Measurements from ENCODE around the gene MAPT.

The MAPT gene

DNA sequence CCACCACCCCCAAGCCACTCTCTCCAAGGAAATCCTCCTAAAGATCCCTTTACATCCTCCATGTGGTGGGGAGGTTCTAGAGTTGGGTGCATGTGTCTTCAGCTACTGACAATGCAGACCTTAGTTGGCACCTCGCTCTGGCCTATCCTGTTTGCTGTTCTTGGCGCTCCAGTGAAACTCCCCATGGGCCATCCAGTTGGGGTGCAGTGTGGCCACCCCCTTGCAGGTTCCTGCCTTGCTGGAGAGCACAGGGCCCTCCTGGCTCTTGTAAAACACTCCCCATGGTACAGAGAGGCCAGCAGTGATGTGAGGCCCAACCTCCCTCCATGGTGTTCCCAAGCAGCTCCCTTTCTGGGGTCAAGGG lies 82.0 kb downstream of the MAPT start:
- DNase-seq, result no peak

DNA sequence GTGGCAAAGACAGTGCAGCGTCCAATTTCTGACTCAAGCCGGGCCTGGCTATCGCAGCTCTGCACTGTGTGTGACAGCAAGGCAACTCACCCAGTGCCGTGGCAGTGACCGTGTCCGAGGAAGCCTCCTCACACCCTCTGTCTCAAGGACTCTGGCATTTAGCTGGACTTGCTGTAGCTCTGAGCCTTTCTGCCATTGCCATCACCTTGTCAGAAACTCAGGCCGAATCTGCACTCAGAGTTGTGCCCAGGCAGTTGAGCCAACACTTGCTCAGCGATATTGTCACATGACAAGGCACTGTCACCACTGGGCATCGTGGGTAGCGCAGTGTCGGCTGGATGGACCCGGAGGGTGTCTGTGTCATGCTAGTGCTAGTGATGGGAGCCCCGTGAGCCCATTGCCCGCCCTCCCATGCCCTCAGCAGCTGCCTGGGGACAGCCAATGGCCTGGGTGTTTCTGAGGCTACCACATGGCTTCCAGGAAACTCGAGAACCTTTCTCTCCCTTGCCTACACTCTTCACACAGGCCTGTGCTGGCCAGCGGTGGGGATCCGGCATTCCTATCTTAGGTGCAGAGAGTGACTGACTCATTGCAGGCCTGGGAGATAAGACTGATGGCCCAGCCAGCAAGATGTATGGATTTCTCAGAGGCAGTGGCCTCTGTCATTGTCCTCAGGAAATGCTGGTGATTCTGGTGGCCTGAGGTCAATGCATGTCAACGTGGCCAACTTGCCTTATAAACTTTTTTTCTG lies 82.6 kb downstream of the MAPT start:
- DNase-seq, result no peak

DNA sequence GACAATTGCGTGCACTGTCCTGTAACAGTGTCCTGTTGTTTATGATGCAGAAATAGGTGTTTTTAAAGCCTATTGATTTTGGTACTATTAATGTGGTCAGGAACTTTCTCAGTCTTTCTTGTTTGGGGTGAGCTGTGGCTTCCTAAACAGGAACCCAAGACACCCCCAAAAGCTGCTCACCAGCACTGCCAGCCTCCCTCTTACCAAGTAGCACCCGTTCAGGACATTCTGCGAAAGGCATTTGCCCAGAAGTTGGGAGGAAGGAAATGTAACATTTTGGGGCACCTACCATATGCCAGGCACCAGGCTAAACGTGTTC lies 83.1 kb downstream of the MAPT start:
- no peak for DNase-seq

DNA sequence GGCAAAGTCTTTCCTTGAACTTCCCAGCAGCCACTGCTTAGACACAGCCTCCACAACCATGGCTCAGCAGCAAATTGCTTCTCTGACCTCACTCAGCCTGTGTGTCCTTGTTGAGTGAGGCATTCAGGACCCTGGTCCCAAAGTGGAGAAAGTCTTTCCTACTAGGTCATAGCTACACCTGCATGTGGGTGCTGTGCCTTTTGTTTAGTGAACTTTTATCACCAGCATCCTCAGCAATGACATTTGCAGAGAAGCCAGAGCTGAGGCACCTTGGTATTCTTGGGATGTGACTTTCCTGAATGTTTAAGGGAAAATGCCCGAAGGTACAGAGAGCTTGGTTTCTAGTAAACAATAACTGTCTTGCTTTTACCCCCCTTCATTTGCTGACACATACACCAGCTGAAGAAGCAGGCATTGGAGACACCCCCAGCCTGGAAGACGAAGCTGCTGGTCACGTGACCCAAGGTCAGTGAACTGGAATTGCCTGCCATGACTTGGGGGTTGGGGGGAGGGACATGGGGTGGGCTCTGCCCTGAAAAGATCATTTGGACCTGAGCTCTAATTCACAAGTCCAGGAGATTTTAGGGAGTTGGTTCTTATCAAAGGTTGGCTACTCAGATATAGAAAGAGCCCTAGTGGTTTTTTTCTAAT lies 83.7 kb downstream of the MAPT start:
- no peak for DNase-seq

DNA sequence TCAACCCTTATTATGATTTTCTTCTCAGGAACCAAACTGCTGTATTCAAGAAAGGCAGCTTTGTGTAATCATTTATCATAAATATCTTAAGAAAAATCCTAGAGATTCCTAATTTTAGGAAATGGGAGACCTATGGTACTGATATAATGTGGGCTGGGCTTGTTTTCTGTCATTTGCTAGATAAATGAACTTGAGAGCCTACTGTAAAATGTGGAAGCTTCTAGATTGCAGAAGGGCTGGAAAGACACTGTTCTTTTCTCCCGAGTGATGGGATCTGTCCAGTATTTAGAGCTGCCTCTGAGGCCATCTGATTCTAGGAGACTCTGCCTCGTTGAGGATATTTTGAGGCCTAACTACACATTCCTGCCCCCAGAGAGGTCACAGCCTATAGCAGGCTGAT lies 84.8 kb downstream of the MAPT start:
- DNase-seq, result no peak

DNA sequence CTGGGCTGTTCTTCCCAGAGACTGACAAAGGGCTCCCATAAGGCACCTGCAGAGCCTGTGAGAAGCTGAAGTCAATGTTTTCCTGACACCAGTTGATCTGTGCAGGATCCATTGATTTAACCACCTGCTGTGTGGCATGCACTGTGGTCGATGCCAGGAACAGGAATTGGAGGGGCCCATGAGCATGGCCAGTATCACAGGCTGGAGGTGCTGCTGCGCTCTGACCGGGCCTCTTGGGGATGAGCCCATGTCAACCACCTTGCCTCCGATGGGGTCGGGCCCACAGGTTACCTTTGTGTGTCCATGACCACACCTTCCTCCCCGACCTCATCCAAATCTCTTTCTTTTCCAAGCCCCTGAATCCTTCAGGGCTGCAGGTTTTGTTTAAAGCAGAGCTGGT lies 86.5 kb downstream of the MAPT start:
- DNase-seq, result no peak

DNA sequence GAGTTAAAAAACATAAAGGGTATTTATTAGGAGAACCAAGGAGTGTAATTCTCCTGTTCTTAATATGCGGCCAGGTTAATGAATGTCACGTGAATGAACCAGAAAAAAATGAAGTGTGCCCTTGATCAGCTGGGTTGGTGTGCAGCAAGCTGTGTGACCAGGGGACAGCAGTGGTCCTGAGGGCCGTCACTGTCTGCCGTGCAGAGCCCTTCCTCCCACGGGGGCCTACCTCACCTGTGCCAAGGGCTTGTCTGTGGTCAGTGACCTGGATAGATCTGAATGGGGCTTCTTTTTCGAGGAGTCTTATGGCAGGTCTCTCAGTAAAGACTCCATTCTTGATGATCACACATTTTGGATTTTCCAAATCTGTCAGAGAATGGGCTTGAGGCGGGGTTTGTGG lies 87.0 kb downstream of the MAPT start:
- no peak for DNase-seq

DNA sequence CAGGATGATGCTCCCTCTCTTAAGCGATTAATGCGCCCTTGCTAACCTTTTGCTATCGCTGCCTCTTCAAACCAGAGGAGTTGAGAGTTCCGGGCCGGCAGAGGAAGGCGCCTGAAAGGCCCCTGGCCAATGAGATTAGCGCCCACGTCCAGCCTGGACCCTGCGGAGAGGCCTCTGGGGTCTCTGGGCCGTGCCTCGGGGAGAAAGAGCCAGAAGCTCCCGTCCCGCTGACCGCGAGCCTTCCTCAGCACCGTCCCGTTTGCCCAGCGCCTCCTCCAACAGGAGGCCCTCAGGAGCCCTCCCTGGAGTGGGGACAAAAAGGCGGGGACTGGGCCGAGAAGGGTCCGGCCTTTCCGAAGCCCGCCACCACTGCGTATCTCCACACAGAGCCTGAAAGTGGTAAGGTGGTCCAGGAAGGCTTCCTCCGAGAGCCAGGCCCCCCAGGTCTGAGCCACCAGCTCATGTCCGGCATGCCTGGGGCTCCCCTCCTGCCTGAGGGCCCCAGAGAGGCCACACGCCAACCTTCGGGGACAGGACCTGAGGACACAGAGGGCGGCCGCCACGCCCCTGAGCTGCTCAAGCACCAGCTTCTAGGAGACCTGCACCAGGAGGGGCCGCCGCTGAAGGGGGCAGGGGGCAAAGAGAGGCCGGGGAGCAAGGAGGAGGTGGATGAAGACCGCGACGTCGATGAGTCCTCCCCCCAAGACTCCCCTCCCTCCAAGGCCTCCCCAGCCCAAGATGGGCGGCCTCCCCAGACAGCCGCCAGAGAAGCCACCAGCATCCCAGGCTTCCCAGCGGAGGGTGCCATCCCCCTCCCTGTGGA lies 88.6 kb downstream of the MAPT start:
- DNase-seq, result no peak

DNA sequence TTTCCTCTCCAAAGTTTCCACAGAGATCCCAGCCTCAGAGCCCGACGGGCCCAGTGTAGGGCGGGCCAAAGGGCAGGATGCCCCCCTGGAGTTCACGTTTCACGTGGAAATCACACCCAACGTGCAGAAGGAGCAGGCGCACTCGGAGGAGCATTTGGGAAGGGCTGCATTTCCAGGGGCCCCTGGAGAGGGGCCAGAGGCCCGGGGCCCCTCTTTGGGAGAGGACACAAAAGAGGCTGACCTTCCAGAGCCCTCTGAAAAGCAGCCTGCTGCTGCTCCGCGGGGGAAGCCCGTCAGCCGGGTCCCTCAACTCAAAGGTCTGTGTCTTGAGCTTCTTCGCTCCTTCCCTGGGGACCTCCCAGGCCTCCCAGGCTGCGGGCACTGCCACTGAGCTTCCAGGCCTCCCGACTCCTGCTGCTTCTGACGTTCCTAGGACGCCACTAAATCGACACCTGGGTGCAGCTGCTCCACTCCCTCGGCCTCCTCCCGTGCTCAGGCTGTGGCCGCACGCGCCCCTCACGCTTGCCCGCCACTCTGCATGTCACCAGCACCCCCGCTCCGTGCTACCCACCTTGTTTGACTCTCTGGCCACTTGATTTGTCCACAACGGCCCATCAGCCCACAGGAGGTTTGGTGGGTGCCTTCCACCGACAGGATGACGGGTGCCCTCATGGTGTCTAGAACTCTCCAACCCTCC lies 89.4 kb downstream of the MAPT start:
- DNase-seq, result no peak

DNA sequence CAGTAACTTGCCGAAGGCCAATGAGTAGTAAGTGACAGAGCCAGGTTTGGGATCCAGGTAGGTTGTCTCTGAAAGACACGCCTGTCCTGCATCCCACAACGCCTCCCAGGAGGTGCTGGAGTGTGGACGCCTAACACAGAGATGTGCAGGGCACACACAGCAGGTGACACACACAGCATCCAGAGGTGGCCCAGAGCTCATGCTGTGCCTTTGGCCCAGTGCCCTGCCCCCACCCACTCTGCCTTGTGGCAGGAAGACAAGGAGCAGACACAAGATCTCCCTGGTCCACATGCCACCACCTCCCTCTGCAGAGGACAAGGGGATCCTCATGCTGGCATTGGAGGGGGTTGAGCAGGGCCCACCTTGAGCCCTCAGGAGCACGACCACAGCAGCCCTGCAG lies 90.0 kb downstream of the MAPT start:
- no peak for DNase-seq

DNA sequence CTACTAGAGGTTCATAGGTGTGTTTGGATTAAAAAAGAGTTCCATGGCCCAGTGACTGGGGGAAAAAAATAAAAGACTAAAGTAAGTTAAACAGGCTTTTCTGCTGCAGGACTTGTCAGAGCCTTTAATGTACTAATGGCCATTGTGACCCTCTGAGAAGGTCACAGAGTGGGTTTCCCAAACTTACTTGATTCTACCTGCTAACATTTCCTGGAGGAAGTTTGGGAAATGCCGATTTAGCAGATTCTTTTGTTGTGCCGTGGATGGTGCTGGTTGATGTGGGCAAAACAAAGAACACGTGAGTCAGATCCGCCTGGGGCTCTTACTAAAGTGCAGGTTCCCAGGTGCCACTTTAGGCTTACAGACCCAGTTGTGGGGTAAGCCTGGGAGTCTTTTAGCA lies 91.1 kb downstream of the MAPT start:
- no peak for DNase-seq

DNA sequence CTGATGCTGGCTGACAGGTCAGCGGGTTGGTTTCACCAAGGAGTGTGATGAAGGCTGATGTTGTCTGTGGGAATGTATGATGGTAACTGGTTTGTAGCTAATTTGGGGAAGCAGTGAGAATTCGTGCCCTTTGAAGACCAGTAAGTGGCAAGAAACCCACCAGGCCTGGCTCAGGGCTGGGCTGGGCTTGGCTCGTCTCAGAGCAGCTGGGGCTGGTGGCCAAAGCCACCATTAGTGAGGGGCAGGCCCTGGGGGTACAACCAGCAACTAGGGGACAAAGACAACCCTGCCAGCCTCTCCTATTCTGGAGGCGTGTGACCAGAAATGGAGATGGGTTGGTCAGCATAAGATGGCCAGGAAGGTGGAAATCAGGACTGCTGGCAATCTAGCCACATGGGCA lies 91.7 kb downstream of the MAPT start:
- DNase-seq, result no peak

DNA sequence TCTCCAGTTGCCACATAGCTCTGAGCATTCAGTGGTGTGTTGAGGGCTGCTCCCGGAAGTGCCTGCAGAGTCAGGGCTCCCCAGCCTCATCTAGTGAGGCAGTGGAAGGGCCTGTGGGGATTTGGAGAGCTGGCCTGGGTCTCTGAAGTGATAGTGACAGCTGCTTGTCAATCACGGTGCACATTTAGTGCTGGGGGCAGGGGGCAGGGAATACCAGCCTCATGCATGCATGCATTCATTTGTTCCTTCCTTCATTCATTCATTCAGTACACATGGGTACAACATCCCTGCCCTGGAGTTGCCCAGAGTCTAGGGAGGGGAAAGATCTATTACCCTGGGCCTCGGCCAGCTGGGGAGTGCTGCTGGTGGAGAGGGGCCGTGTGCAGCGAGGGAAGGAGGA lies 93.4 kb downstream of the MAPT start:
- DNase-seq, result no peak

DNA sequence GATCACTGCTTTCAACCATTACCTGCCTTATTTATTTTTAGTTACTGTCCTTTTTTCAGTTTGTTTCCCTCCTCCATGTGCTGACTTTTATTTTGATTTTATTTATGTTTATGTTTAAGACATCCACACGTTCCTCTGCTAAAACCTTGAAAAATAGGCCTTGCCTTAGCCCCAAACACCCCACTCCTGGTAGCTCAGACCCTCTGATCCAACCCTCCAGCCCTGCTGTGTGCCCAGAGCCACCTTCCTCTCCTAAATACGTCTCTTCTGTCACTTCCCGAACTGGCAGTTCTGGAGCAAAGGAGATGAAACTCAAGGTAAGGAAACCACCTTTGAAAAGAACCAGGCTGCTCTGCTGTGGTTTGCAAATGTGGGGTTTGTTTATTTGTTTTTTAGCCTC lies 95.4 kb downstream of the MAPT start:
- no peak for DNase-seq

DNA sequence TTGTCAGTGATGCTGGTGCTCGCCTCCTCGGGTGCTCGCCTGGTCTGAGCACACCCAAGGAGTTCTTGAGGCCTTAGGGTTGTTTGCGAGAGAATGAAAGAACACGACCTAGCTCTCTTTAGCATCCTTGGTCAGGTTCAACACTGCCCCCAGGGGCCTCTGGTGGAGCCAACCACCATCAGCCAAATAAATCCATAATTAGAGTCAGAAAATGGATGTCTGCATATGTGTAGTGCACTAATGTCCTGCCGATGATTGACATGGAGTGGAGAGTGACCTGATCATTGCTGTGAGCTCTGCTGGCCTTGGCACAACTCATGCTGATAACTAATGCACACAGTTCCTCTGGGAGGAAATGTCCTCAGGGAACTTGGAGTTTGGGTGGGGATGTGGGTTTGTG lies 96.5 kb downstream of the MAPT start:
- no peak for DNase-seq

DNA sequence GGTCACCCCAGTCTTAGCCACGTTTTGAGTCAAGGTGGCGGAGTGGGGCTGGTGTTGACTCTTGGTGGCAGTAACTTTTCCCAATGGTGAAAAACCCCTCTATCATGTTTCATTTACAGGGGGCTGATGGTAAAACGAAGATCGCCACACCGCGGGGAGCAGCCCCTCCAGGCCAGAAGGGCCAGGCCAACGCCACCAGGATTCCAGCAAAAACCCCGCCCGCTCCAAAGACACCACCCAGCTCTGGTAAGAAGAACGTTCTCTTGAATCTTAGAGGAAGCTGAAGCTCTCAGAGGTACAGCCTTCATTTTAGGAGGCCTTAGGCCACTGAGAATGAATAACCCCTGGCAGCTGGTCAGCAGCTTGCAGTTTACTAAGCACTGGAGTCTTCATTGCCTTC lies 97.0 kb downstream of the MAPT start:
- DNase-seq, result no peak

DNA sequence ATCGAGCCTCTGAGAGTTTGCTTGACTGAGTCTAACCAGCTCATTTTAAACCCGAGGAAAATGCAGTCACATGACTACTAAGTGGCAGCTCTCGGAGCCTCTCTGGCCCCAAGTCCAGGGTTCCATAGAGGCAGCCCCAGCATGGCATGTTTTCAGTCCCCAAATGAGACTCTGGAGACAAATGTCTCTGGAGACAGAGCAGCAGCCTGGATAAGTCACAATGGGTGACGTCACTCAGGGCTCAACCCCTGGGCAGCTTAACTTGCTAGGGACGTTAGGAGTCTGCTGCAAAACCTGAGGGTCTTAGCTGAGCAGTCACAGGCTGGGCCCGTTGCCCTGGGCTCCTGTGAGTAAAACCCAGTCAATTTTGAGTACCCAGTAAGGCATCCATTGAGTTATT lies 97.8 kb downstream of the MAPT start:
- DNase-seq, result no peak

DNA sequence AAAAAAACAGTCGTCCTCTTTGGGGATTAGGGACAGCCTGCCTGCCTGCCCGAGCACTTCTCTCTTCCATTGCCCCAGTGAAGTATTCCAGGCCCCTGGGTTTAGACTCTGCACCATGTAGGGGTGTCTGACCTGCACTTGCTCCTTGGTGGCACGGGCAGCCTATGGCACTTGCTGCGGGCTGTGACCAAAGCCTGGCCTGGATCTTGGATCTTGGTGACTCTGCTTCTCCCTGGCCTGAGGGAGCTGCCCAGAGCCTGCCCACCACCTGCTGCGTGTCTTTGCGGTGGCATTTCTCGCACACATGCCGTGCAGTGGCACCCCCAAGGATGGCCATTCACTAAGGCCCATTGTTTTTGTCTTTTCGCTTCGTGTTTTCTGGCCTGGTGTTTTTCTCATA lies 98.5 kb downstream of the MAPT start:
- DNase-seq, result no peak

DNA sequence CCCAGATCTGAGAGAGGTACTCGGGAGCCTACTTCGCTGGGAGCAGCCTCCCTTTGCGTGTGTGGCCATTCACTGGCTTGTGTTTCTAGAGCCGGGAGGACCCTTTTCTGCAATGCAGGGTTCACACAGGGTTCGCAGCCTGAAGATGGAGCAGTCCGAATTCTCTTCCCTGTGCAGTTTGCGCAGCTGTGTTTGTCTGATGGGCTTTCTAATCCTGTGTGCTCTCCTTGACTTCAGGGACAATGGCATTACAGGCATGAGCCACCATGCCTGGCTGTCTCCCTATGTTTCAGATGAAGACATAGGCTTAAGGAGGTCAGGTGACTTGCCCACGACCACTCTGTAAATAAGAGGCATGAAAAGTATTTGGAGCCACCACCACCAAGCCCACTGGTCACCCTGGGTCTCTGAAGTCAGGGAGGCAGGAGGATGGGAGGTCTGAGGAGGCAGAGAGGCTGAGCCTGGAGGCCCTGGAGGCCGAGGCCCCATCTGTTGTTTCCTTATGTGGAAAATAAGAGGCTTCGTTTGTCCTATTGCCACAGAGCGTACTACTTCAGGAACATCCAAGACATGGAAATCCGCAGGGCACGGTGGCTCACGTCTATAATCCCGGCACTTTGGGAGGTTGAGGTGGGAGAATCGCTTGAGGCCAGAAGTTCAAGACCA lies 99.7 kb downstream of the MAPT start:
- no peak for DNase-seq

DNA sequence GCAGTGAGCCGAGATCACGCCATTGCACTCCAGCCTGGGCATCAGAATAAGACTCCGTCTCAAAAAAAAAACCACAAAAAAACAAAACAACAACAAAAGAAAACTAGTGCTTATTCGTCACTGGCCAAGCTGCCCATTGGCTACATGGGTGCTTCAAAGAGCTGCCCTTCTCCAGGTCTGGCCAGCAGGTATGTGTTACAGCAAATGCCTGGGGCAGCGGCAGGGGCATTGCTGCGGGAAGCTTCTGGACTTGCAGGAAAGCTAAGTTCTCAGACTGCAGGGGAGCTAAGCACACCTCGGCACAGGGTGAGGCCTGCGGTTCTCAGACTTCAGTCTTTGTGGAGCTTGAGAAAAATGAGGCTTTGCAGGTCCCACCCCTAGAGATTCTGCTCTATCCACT lies 100.6 kb downstream of the MAPT start:
- DNase-seq, result no peak

DNA sequence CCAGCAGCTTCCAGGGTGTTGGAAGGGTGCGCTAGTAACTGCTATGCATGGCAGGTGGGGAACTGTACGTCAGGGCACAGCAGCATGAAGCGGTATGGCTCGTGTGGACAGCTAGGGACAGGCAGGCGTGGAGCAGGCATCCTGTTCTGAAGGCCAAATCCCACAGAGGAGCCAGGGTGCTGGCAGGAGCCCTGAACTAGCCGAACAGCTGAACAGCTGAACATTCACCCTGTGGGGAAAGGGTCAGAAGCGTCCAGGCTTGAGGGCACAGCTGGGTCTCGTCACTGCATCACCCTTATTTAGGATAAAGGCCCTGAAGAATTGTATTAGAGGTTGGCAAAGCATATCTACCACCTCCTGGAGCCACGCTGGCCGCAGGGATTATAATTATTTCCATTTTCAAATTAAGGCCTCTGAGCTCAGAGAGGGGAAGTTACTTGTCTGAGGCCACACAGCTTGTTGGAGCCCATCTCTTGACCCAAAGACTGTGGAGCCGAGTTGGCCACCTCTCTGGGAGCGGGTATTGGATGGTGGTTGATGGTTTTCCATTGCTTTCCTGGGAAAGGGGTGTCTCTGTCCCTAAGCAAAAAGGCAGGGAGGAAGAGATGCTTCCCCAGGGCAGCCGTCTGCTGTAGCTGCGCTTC lies 101.4 kb downstream of the MAPT start:
- no peak for DNase-seq

DNA sequence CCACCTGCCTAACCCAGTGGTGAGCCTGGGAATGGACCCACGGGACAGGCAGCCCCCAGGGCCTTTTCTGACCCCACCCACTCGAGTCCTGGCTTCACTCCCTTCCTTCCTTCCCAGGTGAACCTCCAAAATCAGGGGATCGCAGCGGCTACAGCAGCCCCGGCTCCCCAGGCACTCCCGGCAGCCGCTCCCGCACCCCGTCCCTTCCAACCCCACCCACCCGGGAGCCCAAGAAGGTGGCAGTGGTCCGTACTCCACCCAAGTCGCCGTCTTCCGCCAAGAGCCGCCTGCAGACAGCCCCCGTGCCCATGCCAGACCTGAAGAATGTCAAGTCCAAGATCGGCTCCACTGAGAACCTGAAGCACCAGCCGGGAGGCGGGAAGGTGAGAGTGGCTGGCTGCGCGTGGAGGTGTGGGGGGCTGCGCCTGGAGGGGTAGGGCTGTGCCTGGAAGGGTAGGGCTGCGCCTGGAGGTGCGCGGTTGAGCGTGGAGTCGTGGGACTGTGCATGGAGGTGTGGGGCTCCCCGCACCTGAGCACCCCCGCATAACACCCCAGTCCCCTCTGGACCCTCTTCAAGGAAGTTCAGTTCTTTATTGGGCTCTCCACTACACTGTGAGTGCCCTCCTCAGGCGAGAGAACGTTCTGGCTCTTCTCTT lies 102.1 kb downstream of the MAPT start:
- DNase-seq, result no peak

Data from DMS153 (cell line).